Measurements from ENCODE around the gene RPS13.
"Not testable (repeated sequence)": the region's sequence is repeated elsewhere in the genome, so short reads cannot be mapped to it uniquely, and the experiment has no call there.

The RPS13 gene

GRCh38 chr11:17077520-17078401 lies at the start of gene RPS13:
Gene RPS13 (minus strand): TSS chr11:17077667. CDS start chr11:17077641, 26 bp downstream.
- DNase-seq, result peak; percentile 97

- no peak for DNase-seq
Measured at GRCh38 chr11:17121981-17122380, 44.5 kb upstream of the RPS13 start.

DNA sequence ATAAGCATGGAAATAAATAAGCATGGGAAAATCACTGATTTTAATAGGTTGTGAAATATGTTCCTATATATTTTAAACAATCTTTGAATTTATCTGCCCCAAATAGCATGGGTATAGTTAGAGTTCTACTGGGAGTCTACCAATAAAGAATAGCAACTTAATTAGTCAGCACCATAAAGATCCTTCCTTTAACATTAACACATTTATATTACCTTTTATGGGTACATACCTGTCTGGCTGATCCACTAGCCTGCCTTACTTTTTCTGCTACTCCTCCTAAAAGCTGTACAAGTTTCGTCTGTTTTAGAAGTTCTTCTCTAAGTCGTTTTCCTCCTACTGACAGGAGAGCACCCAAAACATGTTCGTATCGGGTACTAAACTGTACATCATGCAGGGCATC lies 39.8 kb upstream of the RPS13 start:
- no peak for DNase-seq

DNA sequence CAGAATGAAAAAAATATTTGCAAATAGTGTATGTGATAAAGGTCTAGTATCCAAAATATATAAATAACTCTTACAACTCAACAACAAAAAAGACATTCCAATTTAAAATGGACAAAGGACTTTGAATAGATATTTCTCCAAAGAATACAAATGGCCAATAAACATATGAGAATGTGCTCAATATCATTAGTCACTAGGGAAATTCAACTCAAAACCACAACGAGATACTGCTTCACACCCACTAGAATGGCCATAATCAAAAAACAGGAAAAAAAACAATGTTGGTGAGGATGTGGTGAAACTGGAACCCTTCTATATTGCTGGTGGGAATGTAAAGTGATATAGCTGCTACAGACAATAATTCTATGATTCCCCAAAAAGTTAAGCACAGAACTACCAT lies 38.6 kb upstream of the RPS13 start:
- DNase-seq, result no peak

- not testable (repeated sequence) for DNase-seq
Measured at GRCh38 chr11:17107745-17108144, 30.3 kb upstream of the RPS13 start.

GRCh38 chr11:17105404-17106040 lies 28.1 kb upstream of the RPS13 start:
- DNase-seq, result not testable (repeated sequence)

- DNase-seq, result no peak
Measured at GRCh38 chr11:17102462-17102861, 25.0 kb upstream of the RPS13 start.

DNA sequence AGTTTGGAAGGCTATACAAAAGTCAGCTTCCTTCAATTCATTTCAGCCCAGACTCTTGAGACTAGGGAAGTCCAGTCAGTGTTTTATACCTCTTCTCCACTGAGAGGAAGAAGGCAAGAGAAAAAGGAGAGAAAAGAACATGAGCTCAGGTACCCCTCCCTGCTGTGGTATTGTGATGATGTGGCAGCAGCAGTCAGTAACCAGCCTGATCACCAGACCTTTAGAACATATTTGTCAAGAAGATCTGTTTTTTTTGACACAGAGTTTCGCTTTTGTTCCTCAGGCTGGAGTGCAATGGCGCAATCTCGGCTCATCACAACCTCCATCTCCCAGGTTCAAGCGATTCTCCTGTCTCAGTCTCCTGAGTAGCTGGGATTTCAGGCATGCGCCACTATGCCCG lies 21.2 kb upstream of the RPS13 start:
- DNase-seq, result no peak

GRCh38 chr11:17098038-17098437 lies 20.6 kb upstream of the RPS13 start:
- DNase-seq, result no peak

DNA sequence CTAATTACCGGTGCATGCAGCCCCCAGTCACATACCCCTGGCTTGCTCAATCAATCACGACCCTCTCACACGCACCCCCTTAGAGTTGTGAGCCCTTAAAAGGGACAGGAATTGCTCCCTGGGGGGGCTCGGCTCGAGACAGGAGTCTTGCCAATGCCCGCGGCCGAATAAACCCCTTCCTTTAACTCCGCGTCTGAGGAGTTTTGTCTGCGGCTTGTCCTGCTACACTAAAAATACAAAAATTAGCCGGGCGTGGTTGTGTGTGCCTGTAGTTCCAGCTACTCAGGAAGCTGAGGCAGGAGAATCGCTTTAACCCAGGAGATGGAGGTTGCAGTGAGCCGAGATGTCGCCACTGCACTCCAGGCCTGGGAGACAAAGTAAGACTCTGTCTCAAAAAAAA lies 8.5 kb upstream of the RPS13 start:
- DNase-seq, result not testable (repeated sequence)

GRCh38 chr11:17077240-17077519 lies 287 bp downstream of the RPS13 start:
- DNase-seq, result no peak

DNA sequence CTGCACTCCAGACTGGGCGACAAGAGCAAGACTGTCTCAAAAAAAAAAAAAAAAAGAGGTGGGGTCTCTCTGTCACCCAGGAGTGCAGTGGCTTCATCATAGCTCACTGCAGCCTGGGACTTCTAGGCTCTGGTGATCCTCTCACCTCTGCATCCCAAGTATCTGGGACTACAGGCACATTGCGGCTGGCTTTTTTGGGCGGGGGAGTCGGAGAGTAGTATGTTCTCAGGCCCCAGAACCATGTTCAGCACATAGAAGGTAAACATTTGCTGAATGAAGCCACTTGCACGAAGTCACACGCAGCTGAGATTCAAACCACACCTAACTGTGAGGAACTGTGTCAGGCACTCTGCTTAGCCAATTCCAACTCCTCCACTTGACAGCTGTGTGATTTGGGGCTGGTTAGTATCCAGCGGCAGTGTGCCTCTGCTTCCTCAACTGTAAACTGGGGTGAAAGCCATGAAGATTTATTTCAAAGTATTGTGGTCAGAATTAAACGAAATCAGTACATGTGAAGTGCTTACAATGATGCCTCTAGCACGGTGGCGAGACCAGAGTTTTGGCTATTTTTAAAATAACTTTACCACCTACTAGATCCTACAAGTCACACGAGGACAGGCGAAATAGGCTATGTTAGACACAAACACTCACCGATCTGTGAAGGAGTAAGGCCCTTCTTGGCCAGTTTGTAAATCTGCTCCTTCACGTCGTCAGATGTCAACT lies 789 bp downstream of the RPS13 start:
- DNase-seq, result no peak

GRCh38 chr11:17075506-17075905 lies 2.0 kb downstream of the RPS13 start:
- no peak for DNase-seq

- no peak for DNase-seq
Measured at GRCh38 chr11:17073370-17074027, 4.0 kb downstream of the RPS13 start.

DNA sequence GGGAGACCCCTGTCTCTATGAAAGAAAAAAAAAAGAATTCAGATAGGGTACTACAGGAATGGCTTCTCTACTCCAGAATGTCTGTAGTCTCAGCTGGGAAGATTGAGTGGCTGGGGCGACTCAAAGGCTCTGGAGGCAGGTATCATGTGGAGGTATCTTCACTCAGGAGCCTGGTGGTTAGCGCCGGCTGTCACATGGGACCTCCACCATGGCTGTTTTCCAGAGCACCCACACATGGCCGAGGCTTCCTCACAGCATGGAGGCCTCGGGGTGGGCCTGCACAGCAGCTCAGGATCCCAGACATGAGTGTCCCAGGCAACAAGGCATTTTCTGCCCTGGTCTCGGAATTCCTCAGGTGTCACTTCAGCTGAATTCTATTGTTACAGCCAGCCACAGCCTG lies 10.1 kb downstream of the RPS13 start:
- DNase-seq, result no peak

DNA sequence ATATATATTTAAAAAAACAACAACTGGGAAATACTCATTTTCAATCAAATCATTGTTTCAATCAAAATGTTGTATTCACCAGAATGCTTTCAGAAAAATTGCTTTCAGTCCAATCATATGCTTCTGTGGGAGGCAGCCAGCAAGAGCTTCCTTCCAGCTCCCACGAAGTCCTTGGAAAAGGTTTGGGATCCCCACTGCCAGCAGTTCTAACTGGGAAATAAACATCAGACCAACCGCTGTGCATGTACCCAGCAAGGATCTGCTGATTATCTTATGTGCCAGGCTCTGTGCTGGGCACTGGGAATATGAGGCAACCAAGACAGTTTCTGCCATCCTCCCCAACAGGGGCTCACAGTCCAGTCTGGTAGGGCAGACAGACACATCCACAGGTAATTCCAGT lies 10.8 kb downstream of the RPS13 start:
- DNase-seq, result no peak

- peak; percentile 58 for DNase-seq
Measured at GRCh38 chr11:17063171-17064002, 14.1 kb downstream of the RPS13 start.

GRCh38 chr11:17051146-17051545 lies 26.3 kb downstream of the RPS13 start:
- not testable (repeated sequence) for DNase-seq

- DNase-seq, result not testable (repeated sequence)
Measured at GRCh38 chr11:17048491-17048890, 29.0 kb downstream of the RPS13 start.

DNA sequence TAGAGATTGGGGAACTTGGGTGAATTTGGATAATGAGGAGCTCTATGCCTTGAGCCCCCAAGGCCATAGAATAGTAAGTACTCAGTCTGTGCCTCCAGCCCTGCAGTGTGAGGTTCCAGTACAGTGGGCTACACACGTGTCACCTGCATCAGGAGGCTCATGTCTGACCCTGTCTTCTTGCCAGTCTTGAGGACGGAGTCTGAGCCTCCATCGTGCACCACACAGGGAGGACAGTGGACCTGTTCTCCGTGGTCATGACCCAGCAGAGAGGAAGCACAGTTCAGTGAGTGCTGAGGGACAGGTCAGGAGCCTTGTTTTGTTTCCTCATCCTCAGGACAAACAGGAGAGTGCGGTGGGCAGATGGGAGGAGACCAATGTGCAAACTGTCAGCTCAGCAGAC lies 30.8 kb downstream of the RPS13 start:
- no peak for DNase-seq

DNA sequence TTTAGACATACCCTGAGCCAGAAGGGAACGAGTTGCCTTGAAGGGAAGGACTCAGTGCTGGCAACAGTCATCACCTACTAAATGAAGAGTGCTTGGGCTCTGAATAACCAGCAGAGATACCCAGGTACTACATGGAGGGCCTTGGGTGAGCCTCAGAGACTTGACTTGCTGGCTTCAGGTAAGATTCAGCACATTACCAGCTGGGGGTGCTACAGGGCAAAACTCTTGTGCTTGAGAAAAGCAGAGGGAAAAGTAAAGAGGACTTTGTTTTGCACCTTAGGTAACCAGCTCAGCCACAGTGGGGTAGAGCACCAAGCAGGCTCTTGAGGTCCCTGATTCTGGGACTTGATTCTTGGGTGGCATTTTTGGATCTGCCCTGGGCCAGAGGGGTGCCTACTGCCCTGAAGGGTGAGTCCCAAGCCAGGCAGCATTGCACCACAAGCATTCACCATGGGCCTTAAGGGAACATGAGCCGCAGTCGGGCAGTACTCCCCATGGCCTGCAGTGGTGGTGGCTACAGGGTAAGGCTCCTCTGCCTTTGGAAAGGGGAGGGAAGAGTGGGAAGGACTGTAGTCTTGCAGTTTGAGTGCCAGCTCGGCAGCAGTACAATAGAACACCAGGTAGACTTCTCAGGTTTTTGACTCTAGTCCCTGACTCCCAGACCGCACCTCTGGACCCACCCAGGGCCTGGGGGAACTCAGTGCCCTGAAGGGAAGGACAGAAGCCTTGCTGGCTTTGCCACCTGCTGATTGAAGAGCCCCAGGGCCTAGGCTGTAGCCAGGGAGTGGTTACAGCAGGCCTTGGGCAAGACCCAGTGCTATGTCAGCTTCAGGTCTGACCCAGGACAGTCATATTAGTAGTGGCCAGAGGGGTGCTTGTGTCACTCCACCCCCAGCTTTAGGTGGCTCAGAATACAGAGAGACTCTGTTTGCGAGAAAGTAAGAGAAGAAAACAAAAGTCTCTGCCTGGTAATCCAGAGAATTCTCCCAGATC lies 40.5 kb downstream of the RPS13 start:
- DNase-seq, result no peak
